Gastroesophageal sphincter (tissue), 2 donors: ENCODE data around the gene PSAP.

Source experiments
- EP300 ChIP-seq: sonication (generic); formaldehyde crosslinking; IDR thresholded peaks from one replicate; pipeline ENCODE4 v1.6.1; 2017; ENCODE audit warnings: antibody characterized with exemption, mild to moderate bottlenecking
- POLR2A ChIP-seq, 2 donors: fragments of 450-650 bp; IDR thresholded peaks; one replicate each; pipeline ENCODE4 v1.6.1; 2017; ENCODE audit warnings: antibody characterized with exemption in 2 of 2, mild to moderate bottlenecking in 2 of 2, moderate library complexity in 1 of 2

DNA sequence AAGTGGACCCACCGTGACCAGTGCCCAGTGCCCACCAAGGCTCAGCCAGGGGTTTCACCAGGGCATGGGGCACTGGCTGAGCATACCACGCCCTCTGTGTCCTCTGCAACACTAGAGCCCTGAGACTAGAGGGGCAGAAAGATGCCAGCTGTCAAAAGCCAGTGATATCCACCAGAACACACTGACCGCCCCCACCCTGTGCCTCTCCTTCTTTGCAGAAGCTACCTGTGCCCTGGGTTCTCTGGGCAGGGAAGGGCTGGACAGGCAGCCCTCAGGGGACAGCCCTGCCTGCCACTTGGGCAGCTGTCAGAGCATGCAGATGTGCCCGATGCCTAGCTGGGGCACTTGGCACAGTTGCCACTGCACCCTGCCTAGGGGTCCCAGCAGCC, 78.2 kb downstream of the PSAP start:
- no peak for TF ChIP-seq EP300
- TF ChIP-seq POLR2A (IDR thresholded peaks at IDR 0.05) = no peak
